ENCODE results near the gene ZNF576. TPM values are rescaled to one million over a fixed set of nuclear protein-coding genes. Genes with fewer than 3 reads are reported as not detected.
A peak's percentile ranks its signal among the peaks of the same experiment; 100 is the strongest.
"Not testable (repeated sequence)": the region's sequence is repeated elsewhere in the genome, so short reads cannot be mapped to it uniquely, and the experiment has no call there.

Gene ZNF576
- polyA plus RNA-seq, 1 donor from 2014 or later: 9.9 TPM

DNA sequence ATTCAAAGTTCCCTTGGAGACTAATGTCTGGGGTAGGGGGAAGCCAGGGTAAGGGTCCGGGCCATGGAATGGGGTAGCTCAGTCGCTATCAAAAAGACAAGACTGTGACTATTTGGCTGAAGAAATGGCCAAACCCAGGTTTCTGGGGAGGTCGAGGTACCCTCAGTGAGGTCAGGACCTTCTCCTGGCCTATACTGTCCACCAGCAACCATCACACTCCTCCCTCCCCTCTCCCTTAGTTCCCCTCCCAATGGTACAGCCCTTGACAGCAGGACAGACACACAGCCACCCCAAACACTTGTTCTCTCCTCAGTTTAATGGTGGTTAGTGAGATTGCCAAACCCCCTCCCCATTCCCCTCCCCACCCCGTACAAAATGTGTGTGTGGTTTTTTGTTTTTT, 25.7 kb downstream of the ZNF576 start:
- Mint-ChIP-seq H3K27ac (peak overlapping the region in 2 of 3 donors; percentile 72), H3K4me1 (peaks cover 10 to 20% (median 15%) of the 10 kb centered on the region in 3 donors), H3K9me3 (peaks cover 0 to 6% (median 1%) of the 10 kb centered on the region in 3 donors), H3K4me3 (peak overlapping the region in 1 of 4 donors; percentile 17), H3K36me3 (peaks cover 2% of the 10 kb centered on the region), H3K27me3 (peaks cover 2% of the 10 kb centered on the region)

GRCh38 chr19:43622956-43623355, 26.6 kb downstream of the ZNF576 start:
- Mint-ChIP-seq H3K4me1 (peaks cover 10 to 17% (median 15%) of the 10 kb centered on the region in 3 donors), H3K4me3 (no peak overlapping the region), H3K27me3 (peaks cover 2% of the 10 kb centered on the region), H3K36me3 (peaks cover 2% of the 10 kb centered on the region), H3K9me3 (peaks cover 0 to 6% (median 1%) of the 10 kb centered on the region in 3 donors), H3K27ac (peak overlapping the region in 1 of 3 donors; percentile 74)

GRCh38 chr19:43623889-43624670, 27.7 kb downstream of the ZNF576 start:
- Mint-ChIP-seq H3K27ac (peak overlapping the region in 1 of 3 donors; percentile 54), H3K4me3 (peak overlapping the region in 3 of 4 donors; percentile 24 to 54 (median 43)), H3K27me3 (peaks cover 2% of the 10 kb centered on the region), H3K36me3 (peaks cover 2% of the 10 kb centered on the region), H3K9me3 (peaks cover 0 to 6% (median 1%) of the 10 kb centered on the region in 3 donors), H3K4me1 (peaks cover 10 to 15% (median 14%) of the 10 kb centered on the region in 3 donors)

DNA sequence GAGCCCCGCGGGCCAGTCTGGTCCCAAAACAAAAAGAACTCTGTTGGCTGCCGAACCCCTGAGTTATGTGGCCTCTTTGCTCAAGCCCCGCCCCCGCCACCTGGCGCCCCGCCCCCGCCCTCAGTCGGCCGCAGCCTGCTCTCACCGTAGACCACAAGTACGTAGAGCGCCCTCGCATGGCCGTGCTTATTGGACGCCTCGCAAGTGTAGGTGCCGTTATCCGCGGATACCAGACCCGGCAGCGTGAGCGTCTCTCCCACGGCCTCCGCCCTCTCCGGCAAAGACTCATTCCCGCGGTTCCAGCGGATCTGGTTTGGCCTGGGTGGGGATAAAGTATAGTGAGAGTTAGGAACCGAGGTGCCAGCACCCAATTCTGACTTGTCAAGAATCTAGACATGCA, 28.5 kb downstream of the ZNF576 start:
- H3K4me1 Mint-ChIP-seq: peaks cover 9 to 13% (median 10%) of the 10 kb centered on the region in 3 donors
- peaks cover 0 to 6% (median 1%) of the 10 kb centered on the region in 3 donors for H3K9me3 Mint-ChIP-seq
- peak overlapping the region in 2 of 4 donors; percentile 54 to 81 for H3K4me3 Mint-ChIP-seq
- H3K27ac Mint-ChIP-seq: no peak overlapping the region
- H3K36me3 Mint-ChIP-seq: peaks cover 2% of the 10 kb centered on the region
- H3K27me3 Mint-ChIP-seq: peaks cover 2% of the 10 kb centered on the region

DNA sequence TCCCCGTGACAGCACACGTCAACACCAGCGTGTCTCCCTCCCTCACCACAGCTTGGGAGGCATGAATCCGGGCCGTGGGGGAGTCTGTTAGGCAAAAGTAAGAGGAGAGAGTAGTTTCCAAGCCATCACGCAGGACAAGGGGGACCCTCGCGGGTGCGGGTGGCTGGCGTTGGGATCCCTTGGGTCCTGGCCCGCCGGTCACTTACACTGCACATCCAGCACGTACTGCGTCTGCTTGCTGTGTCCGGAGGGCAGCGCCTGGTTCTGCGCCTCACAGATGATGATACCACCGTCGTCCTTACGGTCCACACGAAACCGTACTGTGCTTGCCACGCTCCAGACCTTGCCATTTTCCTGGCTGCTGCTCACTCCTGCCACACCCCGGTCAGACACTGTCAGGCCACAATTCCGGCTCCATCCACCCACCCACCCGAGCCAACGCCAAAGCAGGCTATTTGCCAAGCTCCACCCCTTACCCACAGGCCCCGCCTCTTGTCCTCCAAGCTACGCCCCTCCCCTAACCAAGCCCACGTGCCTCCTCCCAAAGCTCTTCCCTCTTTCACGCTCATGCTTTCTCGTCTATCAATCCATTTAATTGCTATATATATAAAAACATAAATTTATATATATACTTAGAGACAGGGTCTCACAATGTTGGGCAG, 29.7 kb downstream of the ZNF576 start:
- H3K27me3 Mint-ChIP-seq: peaks cover 2% of the 10 kb centered on the region
- peaks cover 2% of the 10 kb centered on the region for H3K36me3 Mint-ChIP-seq
- H3K9me3 Mint-ChIP-seq: peaks cover 0 to 6% (median 1%) of the 10 kb centered on the region in 3 donors
- no peak overlapping the region for H3K27ac Mint-ChIP-seq
- peaks cover 4 to 9% (median 4%) of the 10 kb centered on the region in 3 donors for H3K4me1 Mint-ChIP-seq
- no peak overlapping the region for H3K4me3 Mint-ChIP-seq

DNA sequence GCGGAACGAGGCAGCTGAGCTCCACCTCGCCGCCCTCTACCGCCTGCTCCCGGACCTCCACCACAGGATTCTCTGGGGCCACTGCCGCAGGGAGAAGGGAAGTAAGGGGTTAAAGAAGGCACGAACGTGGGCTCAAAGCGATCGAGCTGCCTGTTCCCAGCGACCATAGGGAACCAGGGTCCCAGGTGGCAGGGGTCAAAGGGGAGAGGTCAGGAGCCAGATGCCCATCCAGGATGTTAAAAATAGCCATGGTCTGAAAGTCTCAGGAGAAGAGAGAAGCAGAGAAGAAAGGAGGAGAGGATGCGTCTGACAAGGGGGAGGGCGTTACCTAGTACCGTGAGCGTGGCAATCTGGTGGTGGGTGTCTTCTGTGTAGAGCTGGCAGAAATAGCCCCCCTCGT, 30.4 kb downstream of the ZNF576 start:
- Mint-ChIP-seq H3K36me3 (peaks cover 2% of the 10 kb centered on the region), H3K4me1 (peaks cover 4% of the 10 kb centered on the region in 3 donors), H3K4me3 (peak overlapping the region in 1 of 4 donors; percentile 63), H3K27ac (no peak overlapping the region), H3K27me3 (peaks cover 2% of the 10 kb centered on the region), H3K9me3 (peaks cover 0 to 6% (median 1%) of the 10 kb centered on the region in 3 donors)

DNA sequence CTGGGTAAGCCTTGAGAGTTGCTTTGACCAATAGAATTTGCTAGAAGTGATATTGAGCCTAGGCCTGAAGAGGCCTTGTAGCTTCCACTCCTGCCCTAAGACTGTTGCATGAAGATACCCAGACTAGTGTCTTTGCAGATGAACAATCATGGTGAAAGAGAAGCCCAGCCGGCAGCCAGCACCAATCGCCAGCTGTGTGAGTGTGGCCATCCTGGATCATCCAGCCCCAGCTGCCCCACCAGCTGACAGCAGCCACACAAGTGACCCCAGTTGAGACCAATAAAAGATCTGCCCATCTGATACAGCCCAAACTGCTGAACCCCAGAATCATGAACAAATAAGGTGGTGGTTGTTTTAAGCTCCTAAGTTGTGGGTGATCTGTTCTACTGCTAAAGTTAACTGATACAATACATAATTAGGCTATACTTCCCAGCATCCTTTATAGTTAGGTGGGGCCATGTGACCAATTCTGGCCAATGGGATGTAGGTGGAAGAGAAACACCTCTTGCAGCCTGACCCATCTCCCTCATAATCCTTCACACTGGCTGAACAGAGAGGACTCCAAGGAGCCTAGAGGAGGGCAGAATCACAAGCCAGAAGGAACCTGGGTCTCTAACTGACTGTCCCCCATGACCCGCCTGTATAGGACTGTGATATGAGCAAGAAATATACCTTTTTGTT, 32.4 kb downstream of the ZNF576 start:
- Mint-ChIP-seq H3K27me3 (peaks cover 8% of the 10 kb centered on the region), H3K4me3 (peak overlapping the region in 1 of 4 donors; percentile 44), H3K36me3 (peaks cover 2% of the 10 kb centered on the region), H3K4me1 (peaks cover 4% of the 10 kb centered on the region in 3 donors), H3K27ac (no peak overlapping the region), H3K9me3 (peaks cover 0 to 6% (median 1%) of the 10 kb centered on the region in 3 donors)

DNA sequence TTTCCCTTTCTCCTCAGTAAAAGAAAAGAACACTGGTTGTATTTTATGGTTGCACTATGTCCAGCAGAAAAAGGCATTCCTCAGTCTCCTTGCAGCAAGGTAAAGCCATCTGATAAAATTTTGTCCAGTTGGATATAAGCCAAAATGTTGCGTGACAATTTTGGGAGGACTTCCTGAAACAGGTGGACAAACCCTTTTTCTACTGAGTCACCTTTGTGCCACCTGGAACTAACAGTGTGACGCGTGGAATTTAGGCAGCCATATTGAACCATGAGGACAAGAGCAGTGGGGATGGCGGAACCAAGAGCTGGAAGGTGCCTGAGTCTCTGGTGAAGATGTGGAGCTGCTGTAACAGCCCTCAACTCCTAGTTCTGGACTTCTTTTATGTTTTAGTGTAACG, 35.1 kb downstream of the ZNF576 start:
- peaks cover 11% of the 10 kb centered on the region for H3K27me3 Mint-ChIP-seq
- no peak overlapping the region for H3K27ac Mint-ChIP-seq
- no peaks in the 10 kb centered on the region for H3K9me3 Mint-ChIP-seq
- H3K4me1 Mint-ChIP-seq: no peaks in the 10 kb centered on the region
- H3K4me3 Mint-ChIP-seq: no peak overlapping the region
- no peaks in the 10 kb centered on the region for H3K36me3 Mint-ChIP-seq

DNA sequence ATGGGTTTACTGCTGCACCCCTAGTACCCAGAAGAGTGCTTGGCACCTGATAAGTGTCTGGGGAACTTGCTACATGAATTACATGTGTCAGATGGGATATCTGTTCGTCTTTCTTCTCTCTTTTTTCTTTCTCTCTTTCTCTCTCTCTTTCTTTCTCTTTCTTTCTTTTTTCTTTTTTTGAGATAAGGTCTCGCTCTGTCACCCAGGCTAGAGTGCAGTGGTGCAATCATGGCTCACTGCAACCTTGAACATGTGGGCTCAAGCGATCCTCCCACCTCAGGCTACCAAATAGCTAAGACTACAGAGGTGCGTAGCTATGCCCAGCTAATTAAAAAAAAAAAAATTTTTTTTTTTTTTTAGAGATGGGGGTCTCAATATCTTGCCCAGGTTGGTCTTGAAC, 37.1 kb downstream of the ZNF576 start:
- Mint-ChIP-seq H3K36me3 (no peaks in the 10 kb centered on the region), H3K27me3 (peaks cover 24% of the 10 kb centered on the region), H3K27ac (no peak overlapping the region), H3K4me1 (peaks cover 0 to 5% (median 2%) of the 10 kb centered on the region in 3 donors), H3K4me3 (no peak overlapping the region), H3K9me3 (no peaks in the 10 kb centered on the region)

DNA sequence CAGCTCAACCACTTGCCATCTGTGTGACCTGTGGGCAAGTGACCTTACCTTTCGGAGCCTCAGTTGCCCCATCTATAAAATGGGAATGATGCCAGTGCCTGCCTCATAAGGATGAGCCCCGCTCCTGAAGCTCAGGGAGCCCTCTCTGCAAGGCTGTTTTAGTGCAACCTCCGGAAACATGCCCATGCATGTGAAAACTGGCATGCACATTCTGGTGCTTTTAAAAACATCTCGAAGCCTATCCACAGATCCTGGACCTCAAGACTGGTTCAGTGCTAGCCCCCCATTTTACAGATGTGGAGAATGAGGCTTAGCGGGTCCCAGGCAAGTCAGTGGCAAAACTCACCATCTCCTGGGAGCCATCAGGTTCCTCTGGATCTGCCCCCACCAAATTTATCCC, 37.7 kb downstream of the ZNF576 start:
- Mint-ChIP-seq H3K9me3 (peaks cover 0 to 1% (median 0%) of the 10 kb centered on the region in 3 donors), H3K4me3 (no peak overlapping the region), H3K4me1 (peaks cover 4 to 8% (median 5%) of the 10 kb centered on the region in 3 donors), H3K27me3 (peaks cover 30% of the 10 kb centered on the region), H3K36me3 (no peaks in the 10 kb centered on the region), H3K27ac (no peak overlapping the region)

DNA sequence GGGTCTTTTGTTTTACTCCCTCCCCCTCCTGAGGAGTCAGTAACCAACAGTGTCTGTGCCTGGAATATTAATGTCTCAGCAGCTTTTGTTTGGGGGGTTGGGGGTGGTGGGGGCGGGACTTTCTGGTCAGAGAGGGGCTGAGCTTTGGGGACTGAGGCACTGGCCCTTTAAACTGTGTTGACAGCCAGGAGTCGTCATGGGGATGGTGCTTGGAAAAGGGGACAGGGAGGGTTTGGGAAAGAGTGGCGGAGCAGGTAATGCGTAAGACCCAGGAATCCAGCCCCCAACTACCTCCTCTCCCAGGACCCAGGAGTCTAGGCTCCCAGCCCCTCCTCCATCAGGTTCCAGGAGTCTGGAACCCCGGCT, 38.1 kb downstream of the ZNF576 start:
- Mint-ChIP-seq H3K4me3 (no peak overlapping the region), H3K27ac (no peak overlapping the region), H3K9me3 (peaks cover 0 to 2% (median 0%) of the 10 kb centered on the region in 3 donors), H3K27me3 (peaks cover 31% of the 10 kb centered on the region), H3K36me3 (no peaks in the 10 kb centered on the region), H3K4me1 (peaks cover 5 to 9% (median 5%) of the 10 kb centered on the region in 3 donors)

- Mint-ChIP-seq H3K36me3 (no peaks in the 10 kb centered on the region), H3K4me1 (peaks cover 5 to 9% (median 5%) of the 10 kb centered on the region in 3 donors), H3K27me3 (peaks cover 31% of the 10 kb centered on the region), H3K4me3 (no peak overlapping the region), H3K27ac (no peak overlapping the region), H3K9me3 (peaks cover 0 to 2% (median 0%) of the 10 kb centered on the region in 3 donors)
Observed at GRCh38 chr19:43634872-43635560, 38.6 kb downstream of the ZNF576 start.

GRCh38 chr19:43635561-43635940, 39.2 kb downstream of the ZNF576 start:
- H3K27ac Mint-ChIP-seq, H3K36me3 Mint-ChIP-seq, H3K9me3 Mint-ChIP-seq, H3K4me3 Mint-ChIP-seq, H3K4me1 Mint-ChIP-seq: not testable (repeated sequence)
- peaks cover 31% of the 10 kb centered on the region for H3K27me3 Mint-ChIP-seq

- Mint-ChIP-seq H3K36me3 (no peaks in the 10 kb centered on the region), H3K27me3 (peaks cover 32% of the 10 kb centered on the region), H3K4me3 (no peak overlapping the region), H3K27ac (no peak overlapping the region), H3K4me1 (peaks cover 5 to 9% (median 5%) of the 10 kb centered on the region in 3 donors), H3K9me3 (peaks cover 0 to 2% (median 0%) of the 10 kb centered on the region in 3 donors)
Observed at GRCh38 chr19:43636121-43636683, 39.8 kb downstream of the ZNF576 start.
